BJ (cell line): ENCODE data around the gene PAFAH1B1. TPM values are rescaled to one million over a fixed set of nuclear protein-coding genes. Genes with fewer than 3 reads are reported as not detected.

Experiments used
- CTCF ChIA-PET: fragments of 350-600 bp; formaldehyde crosslinking; extraction: SDS; loops from one replicate; lab custom pipeline; 2021; ENCODE audit warnings: antibody characterized with exemption, inconsistent platforms; lab: Yijun Ruan, JAX
- POLR2A ChIA-PET: fragments of 300-600 bp; sonication (Branson Sonifier 250); formaldehyde crosslinking; extraction: SDS; loops from one replicate; lab custom pipeline; 2021; ENCODE audit warnings: antibody characterized with exemption; lab: Charles Lee
- DNase-seq: peaks from one replicate; pipeline ENCODE4 v3.0.0-alpha.2; 2011; ENCODE audit warnings: low read depth
- H3K27me3 ChIP-seq: 2 replicates; pipeline ENCODE4 v1.6.0; 2011; ENCODE audit warnings: low read length; ENCODE audit not compliant: control insufficient read depth, insufficient read depth
- H3K36me3 ChIP-seq: 2 replicates; pipeline ENCODE4 v1.5.1; 2011; ENCODE audit warnings: low read length; ENCODE audit not compliant: control insufficient read depth, insufficient read depth
- H3K4me3 ChIP-seq: 2 replicates; pipeline ENCODE4 v1.5.1; 2011; ENCODE audit warnings: low read depth, mild to moderate bottlenecking, control low read depth, low read length
- CTCF ChIP-seq: IDR thresholded peaks from 2 replicates; pipeline ENCODE4 v1.5.1; 2011; ENCODE audit warnings: low read depth, mild to moderate bottlenecking, control low read depth, inconsistent platforms, low read length, moderate library complexity; ENCODE audit not compliant: insufficient read depth
- polyA plus RNA-seq: library from polyadenylated mRNA; depleted of rRNA; stranded (reverse); fragments of >200 nt; gene quantifications from 2 replicates; pipeline ENCODE4 v1.2.3, GENCODE V29; 2011; rRNA removed
- small RNA-seq: library from RNA; depleted of rRNA; stranded (forward); fragments of <200 nt; gene quantifications from one replicate; pipeline ENCODE3, GENCODE V24; 2012; ENCODE audit warnings: low replicate concordance, low read depth; ENCODE audit not compliant: insufficient read length

PAFAH1B1 gene
- polyA plus RNA-seq, 1 experiment, result 66.2 TPM

DNA sequence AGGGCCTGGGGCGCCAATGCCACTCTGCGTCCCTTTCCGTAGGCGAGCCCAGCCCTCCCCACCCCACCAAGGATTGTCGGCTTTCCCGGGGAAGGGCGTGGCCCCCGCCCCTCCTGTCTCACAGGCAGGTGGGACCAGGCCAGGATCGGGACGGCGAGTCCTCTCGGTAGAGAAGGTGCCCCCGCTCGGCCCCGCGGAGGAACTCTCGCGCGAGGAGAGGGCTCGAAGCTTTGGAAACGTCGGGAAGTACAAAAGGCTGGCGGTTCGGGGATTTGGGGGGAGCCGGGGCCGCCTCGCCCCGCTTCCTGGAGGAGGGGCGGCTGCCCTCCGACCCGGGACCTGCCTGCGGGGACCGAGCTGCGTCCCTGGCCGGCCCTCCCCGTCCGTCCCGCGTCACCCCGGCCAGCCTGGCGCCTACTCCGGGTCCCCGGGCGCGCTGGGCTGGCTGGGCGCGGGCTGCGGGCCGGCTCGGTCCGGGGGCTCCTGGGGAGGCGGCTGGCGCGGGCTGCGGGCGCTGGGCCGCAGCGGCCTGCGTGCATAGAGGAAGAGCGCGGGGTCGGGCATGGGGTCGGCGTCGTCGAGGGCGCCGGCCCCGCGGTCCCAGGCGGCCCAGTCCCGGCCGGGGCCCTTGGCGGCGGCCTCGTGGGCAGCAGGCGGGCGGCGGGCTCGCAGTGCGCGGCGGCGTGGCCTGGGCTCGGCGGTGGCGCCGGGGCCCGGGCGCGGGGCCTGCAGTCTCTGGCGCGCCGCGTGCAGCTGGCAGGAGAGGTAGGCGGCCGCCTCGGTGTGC is 130.7 kb downstream of the PAFAH1B1 start:
- CTCF ChIA-PET, result no interaction called here
- Histone ChIP-seq H3K4me3 (no peak overlapping the region), H3K36me3 (no peaks in the 10 kb centered on the region), H3K27me3 (peaks cover 20% of the 10 kb centered on the region)
- DNase-seq, result no peak
- POLR2A ChIA-PET, result no interaction called here
- no peak for TF ChIP-seq CTCF

DNA sequence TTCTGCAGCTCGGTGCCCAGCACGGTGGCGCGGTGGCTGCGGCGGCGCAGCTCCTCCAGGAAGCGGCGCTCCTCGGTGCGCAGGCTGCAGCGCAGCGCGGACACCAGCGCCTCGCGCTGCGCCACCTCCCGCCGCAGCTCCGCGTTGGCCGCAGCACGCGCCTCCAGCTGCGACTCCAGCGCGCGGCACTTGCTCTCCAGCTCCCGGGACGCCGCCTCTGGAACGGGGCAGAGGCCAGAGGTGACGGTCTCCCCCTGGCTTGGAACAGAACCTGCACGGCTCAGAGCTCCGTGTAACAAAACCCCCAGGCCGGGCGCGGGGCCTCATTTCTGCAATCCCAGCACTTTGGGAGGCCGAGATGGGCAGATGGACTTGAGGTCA is 131.3 kb downstream of the PAFAH1B1 start:
- Histone ChIP-seq H3K4me3 (no peak overlapping the region), H3K36me3 (no peaks in the 10 kb centered on the region), H3K27me3 (peaks cover 20% of the 10 kb centered on the region)
- DNase-seq, result no peak
- no peak for TF ChIP-seq CTCF
- CTCF ChIA-PET, result no interaction called here
- POLR2A ChIA-PET, result no interaction called here

- Histone ChIP-seq H3K36me3 (no peaks in the 10 kb centered on the region), H3K4me3 (no peak overlapping the region), H3K27me3 (peaks cover 8% of the 10 kb centered on the region; the same call in 1 of the 2 replicates)
- ChIA-PET CTCF (no interaction called here), POLR2A (no interaction called here)
- no peak for DNase-seq
- TF ChIP-seq CTCF, result no peak
Measured at GRCh38 chr17:2730764-2731353, 137.4 kb downstream of the PAFAH1B1 start.

DNA sequence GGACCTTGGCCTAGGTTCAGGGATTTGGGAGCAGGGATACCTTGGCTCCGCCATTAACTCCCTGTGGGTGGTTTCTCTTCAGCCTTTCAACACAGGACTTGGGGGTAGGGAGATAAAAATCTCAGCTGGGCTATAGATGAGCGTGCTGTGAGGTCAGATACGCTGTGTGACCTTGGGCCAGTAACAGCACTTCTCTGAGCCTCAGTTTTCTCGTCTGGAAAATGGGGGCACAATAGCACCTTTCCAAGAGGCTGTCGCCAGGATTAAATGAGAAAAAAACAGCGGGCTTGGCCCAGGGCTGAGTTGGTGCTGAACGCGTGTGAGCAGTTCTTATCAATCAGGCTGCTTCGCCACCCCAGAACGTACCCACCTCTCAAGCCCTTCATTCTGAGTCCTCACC is 138.4 kb downstream of the PAFAH1B1 start:
- ChIA-PET POLR2A (no interaction called here), CTCF (no interaction called here)
- Histone ChIP-seq H3K27me3 (peaks cover 8% of the 10 kb centered on the region; the same call in 1 of the 2 replicates), H3K36me3 (no peaks in the 10 kb centered on the region), H3K4me3 (no peak overlapping the region)
- no peak for TF ChIP-seq CTCF
- DNase-seq, result no peak

DNA sequence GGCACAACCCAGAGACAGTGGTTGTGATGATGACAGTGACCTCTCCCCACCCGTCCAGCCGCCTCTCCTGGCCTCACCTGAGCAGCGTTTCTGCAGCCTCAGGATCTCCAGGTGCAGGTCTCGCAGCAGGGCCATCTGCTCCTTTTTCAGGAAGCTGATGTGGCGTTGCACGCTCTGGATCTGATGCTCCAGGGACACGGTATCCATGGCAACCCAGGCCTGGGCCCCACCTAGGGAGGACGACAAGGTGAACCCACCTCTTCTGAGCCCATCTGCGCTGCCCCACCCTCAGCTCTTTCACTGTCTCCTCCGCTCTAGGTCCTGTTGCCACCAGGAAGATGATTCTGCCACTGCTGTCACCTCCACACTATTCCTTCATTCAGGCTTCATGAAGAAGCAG is 141.5 kb downstream of the PAFAH1B1 start:
- DNase-seq, result no peak
- peaks cover 5% of the 10 kb centered on the region; the same call in 1 of the 2 replicates for H3K27me3 ChIP-seq
- ChIA-PET POLR2A (no interaction called here), CTCF (no interaction called here)
- H3K36me3 ChIP-seq, result no peaks in the 10 kb centered on the region
- H3K4me3 ChIP-seq, result no peak overlapping the region
- TF ChIP-seq CTCF, result no peak

Small RNA genes lying within 50 kb of the gene (small RNA-seq; reads per million reads assigned to genes)
- gene MIR6776 (not detected), gene RN7SL608P (not detected)

Other genes with a start within 250 kb of the PAFAH1B1 start
- gene MNT, start 192.6 kb upstream of the PAFAH1B1 start, polyA plus RNA-seq, result 2.4 and 3.1 TPM in 2 replicates
- gene METTL16, start 81.8 kb upstream of the PAFAH1B1 start, polyA plus RNA-seq, result 10.4 and 12.9 TPM in 2 replicates
- gene CLUH, start 118.1 kb downstream of the PAFAH1B1 start, polyA plus RNA-seq, result 5.2 and 13.4 TPM in 2 replicates
- 0.02 TPM in 1 of 2 replicates, not detected in the other for gene CCDC92B, start 156.0 kb downstream of the PAFAH1B1 start, polyA plus RNA-seq
- 4.1 and 4.8 TPM in 2 replicates for gene RAP1GAP2, start 202.8 kb downstream of the PAFAH1B1 start, polyA plus RNA-seq